GM20000 (cell line): ENCODE results near the gene MYLK4.

Experiments used
- DNase-seq: peaks from one replicate; pipeline ENCODE4 v3.0.0; 2012; ENCODE audit warnings: low spot score
- CTCF ChIP-seq: IDR thresholded peaks from 2 replicates; pipeline ENCODE4 v1.5.1; 2012; ENCODE audit warnings: mild to moderate bottlenecking, control low read depth; ENCODE audit errors: extremely low read depth, missing control alignments

The MYLK4 gene

DNA sequence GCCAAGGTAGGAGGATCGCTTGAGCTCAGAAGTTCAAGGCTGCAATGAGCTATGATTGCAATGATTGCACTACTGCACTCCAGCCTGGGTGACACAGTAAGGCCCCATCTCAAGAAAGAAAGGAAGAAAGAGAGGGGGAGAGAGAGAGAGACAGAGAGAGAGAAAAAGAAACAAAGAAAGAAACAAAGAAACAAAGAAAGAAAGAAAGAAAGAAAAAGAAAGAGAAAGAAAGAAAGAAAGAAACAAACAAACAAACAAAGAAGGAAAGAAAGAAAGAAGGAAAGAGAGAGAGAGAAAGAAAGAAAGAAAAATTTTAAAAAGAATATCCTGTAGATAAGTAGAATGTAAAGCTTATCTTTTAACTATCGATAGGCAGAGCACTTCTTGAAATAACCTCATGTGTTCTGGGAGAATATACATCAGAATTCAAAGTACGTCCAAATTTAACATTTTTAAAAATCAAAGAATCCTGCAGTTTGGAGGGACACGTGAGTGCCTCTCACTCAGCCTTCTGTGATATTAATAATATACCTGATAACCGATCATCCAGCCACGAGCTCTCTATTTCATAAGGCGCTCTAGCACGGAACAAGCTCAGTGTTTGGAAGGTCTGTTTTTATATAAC lies 25.2 kb downstream of the MYLK4 start:
- TF ChIP-seq CTCF: no peak
- no peak for DNase-seq

DNA sequence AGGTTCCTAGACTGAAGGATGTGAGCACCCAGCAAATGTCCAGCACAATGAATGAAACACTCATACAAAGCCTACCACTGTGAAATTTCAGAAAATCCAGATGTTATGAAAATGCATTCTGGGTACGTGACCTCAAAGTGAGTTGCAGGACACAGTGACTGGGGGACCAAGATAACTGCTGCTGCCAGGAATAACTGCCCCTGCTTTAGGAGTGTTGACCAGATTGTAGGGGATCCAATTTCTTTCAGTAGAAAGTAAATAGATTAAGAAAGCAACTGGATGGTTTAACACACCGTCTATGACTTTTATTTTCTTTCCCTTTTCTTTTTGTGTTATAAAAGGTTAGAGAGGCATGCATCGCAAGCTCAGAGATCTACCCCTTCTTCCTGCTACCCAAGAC lies 29.5 kb downstream of the MYLK4 start:
- no peak for DNase-seq
- no peak for TF ChIP-seq CTCF

- no peak for DNase-seq
- no peak for TF ChIP-seq CTCF
These were observed 31.6 kb downstream of the MYLK4 start for GRCh38 chr6:2719093-2719455.

GRCh38 chr6:2718334-2719092 lies 32.2 kb downstream of the MYLK4 start:
- no peak for DNase-seq
- no peak for TF ChIP-seq CTCF

- no peak for DNase-seq
- no peak for TF ChIP-seq CTCF
These were observed 33.6 kb downstream of the MYLK4 start for GRCh38 chr6:2716936-2717700.

DNA sequence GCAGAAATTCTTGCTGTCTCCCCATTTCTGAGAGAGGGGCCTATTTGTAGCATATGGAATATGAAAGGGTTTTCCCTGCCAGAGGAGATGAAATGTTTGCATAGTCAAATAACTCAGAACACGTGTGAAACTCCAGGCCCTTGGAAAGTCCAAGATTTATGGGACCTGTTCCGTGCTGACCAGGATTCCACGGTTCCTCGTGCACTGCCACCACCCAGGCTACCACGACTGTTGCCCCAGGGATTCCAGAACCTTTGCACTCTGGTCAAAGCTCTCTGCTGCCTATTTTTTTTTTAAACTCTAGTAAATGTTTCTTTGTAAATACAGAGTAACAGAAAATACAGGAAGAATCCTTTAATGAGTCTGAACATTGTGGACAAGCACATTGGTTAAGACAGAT lies 35.0 kb downstream of the MYLK4 start:
- no peak for TF ChIP-seq CTCF
- DNase-seq: no peak
